OCI-LY3 (cell line): ENCODE measurements around the gene SPON1.

Experiments
- H2AFZ ChIP-seq: fragments of 200-600, 300-600 bp; shearing (Covaris generic); 2 replicates; pipeline ENCODE4 v1.6.0; 2014; ENCODE audit warnings: antibody characterized with exemption, low read depth, low read length
- H3K27ac ChIP-seq: fragments of 200-600, 300-600 bp; sonication (generic); 2 replicates; pipeline ENCODE4 v1.5.1; 2014; ENCODE audit warnings: mild to moderate bottlenecking, low read length, moderate library complexity, mixed read lengths
- H3K27me3 ChIP-seq: fragments of 200-600, 300-600 bp; sonication (generic); 2 replicates; pipeline ENCODE4 v1.6.1; 2014; ENCODE audit warnings: low read depth, low read length, mixed read lengths
- H3K36me3 ChIP-seq: fragments of 200-600, 300-600 bp; sonication (generic); replicated peaks from 2 replicates; pipeline ENCODE3; 2014; ENCODE audit warnings: low read depth, low read length, mixed read lengths
- H3K4me1 ChIP-seq: fragments of 300-600, 200-600 bp; sonication (generic); 2 replicates; pipeline ENCODE4 v1.6.1; 2014; ENCODE audit warnings: low read length, mixed read lengths
- H3K4me2 ChIP-seq: fragments of 200-600, 300-600 bp; sonication (generic); 2 replicates; pipeline ENCODE4 v1.6.1; 2014; ENCODE audit warnings: low read length, mixed read lengths
- H3K4me3 ChIP-seq: fragments of 300-600, 200-600 bp; sonication (generic); 2 replicates; pipeline ENCODE4 v1.5.1; 2014; ENCODE audit warnings: antibody characterized with exemption, mild to moderate bottlenecking, low read length, moderate library complexity
- H3K79me2 ChIP-seq: fragments of 300-600, 200-600 bp; shearing (Covaris generic); 2 replicates; pipeline ENCODE4 v1.6.1; 2014; ENCODE audit warnings: mild to moderate bottlenecking, low read length, mixed read lengths
- H3K9ac ChIP-seq: fragments of 300-600, 200-600 bp; shearing (Covaris generic); 2 replicates; pipeline ENCODE4 v1.6.0; 2014; ENCODE audit warnings: mild to moderate bottlenecking, low read length, moderate library complexity
- H3K9me3 ChIP-seq: fragments of 200-600, 300-600 bp; shearing (Covaris generic); 2 replicates; pipeline ENCODE4 v1.6.1; 2014; ENCODE audit warnings: low read length, mixed read lengths; ENCODE audit not compliant: insufficient read depth
- H4K20me1 ChIP-seq: fragments of 200-600, 300-600 bp; sonication (generic); 2 replicates; pipeline ENCODE4 v1.6.1; 2016; ENCODE audit warnings: low read length, mixed read lengths; ENCODE audit not compliant: insufficient read depth
- EZH2phosphoT487 ChIP-seq: fragments of 200-600 bp; shearing (Covaris generic); IDR thresholded peaks from 2 replicates; pipeline ENCODE4 v1.6.1; 2018; ENCODE audit warnings: antibody characterized with exemption, mixed run types, low read depth
- TF ChIP-seq, protein P1 (sequence below): fragments of 200-600, 300-600 bp; sonication (generic); IDR thresholded peaks from 2 replicates; pipeline ENCODE4 v1.5.1; 2014; ENCODE audit warnings: antibody characterized with exemption, low read length, low read depth

The SPON1 gene

DNA sequence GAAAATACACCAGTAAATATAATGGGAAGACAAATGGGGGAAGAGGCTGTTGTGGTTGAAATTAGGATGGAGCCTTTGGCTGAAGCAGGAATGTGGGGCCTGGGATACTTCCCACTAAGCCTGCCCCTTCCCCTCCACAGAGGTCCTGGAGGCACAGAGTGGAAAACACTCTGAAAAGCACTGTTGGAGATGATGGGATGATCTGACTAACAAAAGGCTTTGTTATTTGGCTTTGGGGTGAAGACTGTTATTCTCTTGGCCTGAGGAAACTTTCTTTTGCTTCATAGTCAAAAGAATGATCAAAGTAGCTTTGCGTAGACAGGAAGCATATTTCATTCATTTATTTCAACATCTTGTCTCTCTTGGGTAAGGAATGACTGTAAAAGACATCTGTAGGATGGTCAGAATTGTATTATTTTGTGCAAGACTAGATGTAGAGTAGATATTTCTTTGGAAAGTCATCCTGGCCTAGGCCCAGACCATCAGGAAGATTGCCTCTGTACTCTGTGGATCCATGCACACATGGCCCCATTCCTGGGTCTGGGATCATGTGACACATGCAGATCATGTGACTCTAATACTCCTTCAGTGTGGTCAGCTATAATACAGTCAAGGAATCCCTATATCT, 111.4 kb downstream of the SPON1 start:
- Histone ChIP-seq H3K79me2 (no peaks in the 10 kb centered on the region), H3K27ac (no peak overlapping the region), H3K9ac (no peak overlapping the region), H3K9me3 (no peaks in the 10 kb centered on the region), H4K20me1 (no peaks in the 10 kb centered on the region), H3K4me1 (peaks cover 5% of the 10 kb centered on the region; the same call in 1 of the 2 replicates), H3K4me2 (no peak overlapping the region), H3K27me3 (peaks cover 9% of the 10 kb centered on the region; the same call in 1 of the 2 replicates), H2AFZ (no peak overlapping the region), H3K36me3 (no peaks in the 10 kb centered on the region), H3K4me3 (no peak overlapping the region)
- no peak for TF ChIP-seq EZH2phosphoT487
- TF ChIP-seq, protein P1, sequence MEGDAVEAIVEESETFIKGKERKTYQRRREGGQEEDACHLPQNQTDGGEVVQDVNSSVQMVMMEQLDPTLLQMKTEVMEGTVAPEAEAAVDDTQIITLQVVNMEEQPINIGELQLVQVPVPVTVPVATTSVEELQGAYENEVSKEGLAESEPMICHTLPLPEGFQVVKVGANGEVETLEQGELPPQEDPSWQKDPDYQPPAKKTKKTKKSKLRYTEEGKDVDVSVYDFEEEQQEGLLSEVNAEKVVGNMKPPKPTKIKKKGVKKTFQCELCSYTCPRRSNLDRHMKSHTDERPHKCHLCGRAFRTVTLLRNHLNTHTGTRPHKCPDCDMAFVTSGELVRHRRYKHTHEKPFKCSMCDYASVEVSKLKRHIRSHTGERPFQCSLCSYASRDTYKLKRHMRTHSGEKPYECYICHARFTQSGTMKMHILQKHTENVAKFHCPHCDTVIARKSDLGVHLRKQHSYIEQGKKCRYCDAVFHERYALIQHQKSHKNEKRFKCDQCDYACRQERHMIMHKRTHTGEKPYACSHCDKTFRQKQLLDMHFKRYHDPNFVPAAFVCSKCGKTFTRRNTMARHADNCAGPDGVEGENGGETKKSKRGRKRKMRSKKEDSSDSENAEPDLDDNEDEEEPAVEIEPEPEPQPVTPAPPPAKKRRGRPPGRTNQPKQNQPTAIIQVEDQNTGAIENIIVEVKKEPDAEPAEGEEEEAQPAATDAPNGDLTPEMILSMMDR: no peak

DNA sequence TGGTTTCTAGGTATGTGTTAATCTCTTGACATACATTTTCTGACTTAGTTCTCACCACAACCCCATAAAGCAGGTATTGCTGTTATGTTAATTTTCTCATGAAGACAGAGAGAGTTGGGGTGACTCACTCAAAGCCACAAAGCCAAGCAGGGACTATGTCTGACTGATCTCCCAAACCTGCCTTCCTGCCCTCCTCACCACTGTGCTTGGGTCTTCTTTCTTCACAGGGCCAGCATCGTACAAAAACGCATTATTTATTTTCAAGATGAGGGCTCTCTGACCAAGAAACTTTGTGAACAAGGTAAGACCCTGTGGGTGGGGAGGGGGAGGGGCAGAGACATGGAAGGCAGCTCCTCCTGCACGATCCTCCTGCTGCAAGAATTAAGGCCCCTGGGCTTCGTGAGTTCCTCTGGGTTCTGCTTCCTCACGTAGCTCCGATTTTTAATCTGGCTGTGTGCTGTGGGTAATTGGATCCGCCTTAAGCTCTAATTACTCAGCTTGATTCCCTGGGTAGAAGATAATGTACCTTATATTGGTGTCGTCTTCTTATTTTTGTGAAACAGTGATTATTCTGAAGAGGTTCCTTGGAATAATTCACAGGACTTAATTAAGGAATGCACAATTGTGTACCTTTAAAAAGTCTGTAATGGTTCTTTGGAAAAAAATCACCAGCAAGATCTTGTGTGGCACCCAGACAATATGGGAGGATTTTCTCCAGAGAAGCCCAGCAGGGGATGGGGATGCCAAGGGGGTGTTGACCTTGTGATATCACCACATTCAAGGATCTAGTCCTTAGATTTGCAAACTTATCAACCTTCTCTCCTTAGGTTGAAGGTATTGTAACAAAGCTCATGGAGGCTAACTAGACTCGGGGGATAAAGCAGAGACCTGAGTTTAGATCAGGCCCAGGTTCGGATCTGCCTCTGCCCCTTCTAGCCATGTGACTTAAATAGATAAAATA, 112.9 kb downstream of the SPON1 start:
- H3K4me1 ChIP-seq: peaks cover 12% of the 10 kb centered on the region; the same call in 1 of the 2 replicates

DNA sequence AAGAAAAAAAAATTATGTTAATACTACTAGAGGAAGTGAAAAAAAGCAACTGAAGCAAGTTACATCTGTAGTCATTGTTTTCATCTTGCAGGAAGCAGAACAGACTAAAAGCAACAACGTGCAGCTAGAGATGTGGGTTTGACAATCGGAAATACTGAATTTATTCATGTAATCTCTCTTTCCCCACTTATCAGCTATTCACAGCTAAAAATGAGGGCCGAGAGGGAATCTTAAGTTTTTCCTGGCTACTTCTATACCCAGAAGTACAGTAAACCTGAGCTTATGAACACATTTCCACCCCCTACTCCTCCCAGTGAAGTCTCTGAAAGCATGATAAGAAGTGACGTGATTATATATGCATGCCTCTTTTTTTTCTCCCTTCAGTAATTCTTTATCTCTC, 116.5 kb downstream of the SPON1 start:
- TF ChIP-seq EZH2phosphoT487: no peak
- TF ChIP-seq, protein P1: no peak
- peaks cover 32% of the 10 kb centered on the region for H3K27me3 ChIP-seq
- peaks cover 12% of the 10 kb centered on the region; the same call in 1 of the 2 replicates for H3K4me1 ChIP-seq
- no peaks in the 10 kb centered on the region for H3K9me3 ChIP-seq
- no peak overlapping the region for H3K27ac ChIP-seq
- H3K79me2 ChIP-seq: no peaks in the 10 kb centered on the region
- peak overlapping the region; percentile 34; the same call in 1 of the 2 replicates for H2AFZ ChIP-seq
- H3K36me3 ChIP-seq: no peaks in the 10 kb centered on the region
- no peak overlapping the region for H3K9ac ChIP-seq
- H4K20me1 ChIP-seq: no peaks in the 10 kb centered on the region
- H3K4me2 ChIP-seq: peak overlapping the region; percentile 71
- peak overlapping the region; percentile 48 for H3K4me3 ChIP-seq

More for the DNA sequence above, 112.9 kb downstream of the SPON1 start:
- no peak for TF ChIP-seq EZH2phosphoT487
- TF ChIP-seq, protein P1: no peak
- Histone ChIP-seq H3K27ac (no peak overlapping the region), H3K9me3 (no peaks in the 10 kb centered on the region), H3K9ac (no peak overlapping the region), H3K27me3 (peaks cover 7% of the 10 kb centered on the region; the same call in 1 of the 2 replicates), H2AFZ (no peak overlapping the region), H3K4me2 (no peak overlapping the region), H3K4me3 (no peak overlapping the region), H3K79me2 (no peaks in the 10 kb centered on the region), H4K20me1 (no peaks in the 10 kb centered on the region), H3K36me3 (no peaks in the 10 kb centered on the region)

DNA sequence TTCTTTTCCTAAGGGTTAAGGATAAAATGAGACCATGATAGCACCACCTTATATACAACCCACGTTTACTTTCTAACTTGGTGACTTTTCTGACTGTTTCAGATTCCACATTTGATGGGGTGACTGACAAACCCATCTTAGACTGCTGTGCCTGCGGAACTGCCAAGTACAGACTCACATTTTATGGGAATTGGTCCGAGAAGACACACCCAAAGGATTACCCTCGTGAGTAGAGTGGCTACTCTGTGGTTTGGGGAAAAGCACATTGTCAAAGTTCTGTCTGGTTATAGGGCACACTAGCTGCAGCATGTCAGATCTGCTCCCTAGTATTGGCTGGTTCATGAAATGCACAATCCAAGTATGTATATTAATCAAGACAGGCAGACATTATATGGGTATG, 117.3 kb downstream of the SPON1 start:
- Histone ChIP-seq H3K27ac (no peak overlapping the region), H3K36me3 (no peaks in the 10 kb centered on the region), H3K27me3 (peaks cover 32% of the 10 kb centered on the region), H4K20me1 (no peaks in the 10 kb centered on the region), H3K9ac (no peak overlapping the region), H3K4me2 (no peak overlapping the region), H3K4me3 (no peak overlapping the region), H2AFZ (no peak overlapping the region), H3K9me3 (no peaks in the 10 kb centered on the region), H3K4me1 (peaks cover 12% of the 10 kb centered on the region; the same call in 1 of the 2 replicates), H3K79me2 (no peaks in the 10 kb centered on the region)
- TF ChIP-seq, protein P1: no peak
- TF ChIP-seq EZH2phosphoT487: no peak
